NCI-H2081 treated with DMSO at 0.1 percent for 48 hours (cell line): ENCODE results near the gene KDM2B.
"Not testable (repeated sequence)": the region's sequence is repeated elsewhere in the genome, so short reads cannot be mapped to it uniquely, and the experiment has no call there.

Experiments
- DNase-seq: peaks from one replicate; lab custom pipeline; 2025; lab: John Stamatoyannopoulos, UW

KDM2B gene

GRCh38 chr12:121503395-121503794, 77.4 kb downstream of the KDM2B start:
- DNase-seq: no peak

GRCh38 chr12:121501946-121502345, 78.9 kb downstream of the KDM2B start:
- DNase-seq: no peak

- peak; percentile 7 for DNase-seq
These were observed 80.7 kb downstream of the KDM2B start for GRCh38 chr12:121499929-121500793.

GRCh38 chr12:121495746-121496145, 85.1 kb downstream of the KDM2B start:
- no peak for DNase-seq

GRCh38 chr12:121494093-121494787, 86.6 kb downstream of the KDM2B start:
- DNase-seq: no peak

- DNase-seq: no peak
These were observed 90.2 kb downstream of the KDM2B start for GRCh38 chr12:121490401-121491281.

GRCh38 chr12:121489874-121490273, 90.9 kb downstream of the KDM2B start:
- DNase-seq: no peak

GRCh38 chr12:121484967-121485366, 95.9 kb downstream of the KDM2B start:
- no peak for DNase-seq

- not testable (repeated sequence) for DNase-seq
These were observed 96.3 kb downstream of the KDM2B start for GRCh38 chr12:121484564-121484963.

- DNase-seq: no peak
These were observed 96.9 kb downstream of the KDM2B start for GRCh38 chr12:121483949-121484348.

- DNase-seq: no peak
These were observed 104.3 kb downstream of the KDM2B start for GRCh38 chr12:121476477-121476876.

- no peak for DNase-seq
These were observed 105.5 kb downstream of the KDM2B start for GRCh38 chr12:121475279-121475678.

- DNase-seq: no peak
These were observed 108.5 kb downstream of the KDM2B start for GRCh38 chr12:121472150-121472905.

GRCh38 chr12:121470751-121471150, 110.1 kb downstream of the KDM2B start:
- no peak for DNase-seq

- DNase-seq: no peak
These were observed 112.4 kb downstream of the KDM2B start for GRCh38 chr12:121468499-121468801.

GRCh38 chr12:121467638-121468498, 113.0 kb downstream of the KDM2B start:
- DNase-seq: no peak

- DNase-seq: peak; percentile 63
These were observed 113.8 kb downstream of the KDM2B start for GRCh38 chr12:121466794-121467637.

GRCh38 chr12:121465921-121466793, 114.7 kb downstream of the KDM2B start:
- DNase-seq: no peak

GRCh38 chr12:121464331-121464730, 116.5 kb downstream of the KDM2B start:
- no peak for DNase-seq
